PC-9 (cell line): Measurements from ENCODE around the gene GK. TPM values are rescaled to one million over a fixed set of nuclear protein-coding genes. Genes with fewer than 3 reads are reported as not detected.
"Not testable (repeated sequence)": the region's sequence is repeated elsewhere in the genome, so short reads cannot be mapped to it uniquely, and the experiment has no call there.

Source experiments
- BruUV-seq: library from RNA; stranded (reverse); fragments of 400-500 nt; replicated peaks from 2 replicates; lab custom pipeline; 2021; lab: Mats Ljungman, UMichigan
- CTCF ChIA-PET: fragments of 300-600 bp; sonication (Branson Sonifier 250); formaldehyde crosslinking; loops from one replicate; lab custom pipeline; 2022; ENCODE audit warnings: antibody characterized with exemption; lab: Charles Lee
- POLR2A ChIA-PET: fragments of 300-600 bp; sonication (Branson Sonifier 250); formaldehyde crosslinking; loops from one replicate; lab custom pipeline; 2022; ENCODE audit warnings: antibody characterized with exemption; ENCODE audit not compliant: unreplicated experiment; lab: Charles Lee
- DNase-seq, 2 experiments: peaks; one replicate each; pipeline versions ENCODE4 v3.0.0 to v3.0.0-alpha.2; 2015 to 2022; ENCODE audit warnings: mixed read lengths in 1 of 2
- H2AFZ ChIP-seq: fragments of 200-600 bp; sonication (generic); 2 replicates; pipeline ENCODE4 v1.8.1; 2017; ENCODE audit warnings: antibody characterized with exemption
- H3F3A ChIP-seq: fragments of 200-600 bp; sonication (generic); 2 replicates; pipeline ENCODE4 v1.8.1; 2017; ENCODE audit warnings: antibody characterized with exemption, mild to moderate bottlenecking, low read depth; ENCODE audit not compliant: insufficient read depth
- H3K27ac ChIP-seq: fragments of 200-600 bp; sonication (generic); 2 replicates; pipeline ENCODE4 v1.6.1; 2016; ENCODE audit warnings: mixed run types
- H3K27me3 ChIP-seq: fragments of 200-600 bp; sonication (generic); 2 replicates; pipeline ENCODE4 v1.6.1; 2016; ENCODE audit warnings: low read depth, mixed run types; ENCODE audit not compliant: insufficient read depth
- H3K36me3 ChIP-seq: fragments of 200-600 bp; sonication (generic); 2 replicates; pipeline ENCODE4 v1.6.1; 2016; ENCODE audit warnings: low read depth, mixed run types
- H3K4me1 ChIP-seq: fragments of 200-600 bp; sonication (generic); replicated peaks from 2 replicates; pipeline ENCODE4 v1.6.1; 2016; ENCODE audit warnings: mixed run types; ENCODE audit not compliant: insufficient read depth
- H3K4me2 ChIP-seq: fragments of 200-600 bp; sonication (generic); 2 replicates; pipeline ENCODE4 v1.6.1; 2017; ENCODE audit warnings: mixed run types
- H3K4me3 ChIP-seq: fragments of 200-600 bp; sonication (generic); 2 replicates; pipeline ENCODE4 v1.6.1; 2016; ENCODE audit warnings: mixed run types
- H3K79me2 ChIP-seq: fragments of 200-600 bp; sonication (generic); 2 replicates; pipeline ENCODE4 v1.6.1; 2017; ENCODE audit warnings: low read depth, mixed run types
- H3K9me2 ChIP-seq: fragments of 200-600 bp; sonication (generic); 2 replicates; pipeline ENCODE4 v1.8.1; 2017; ENCODE audit warnings: mild to moderate bottlenecking; ENCODE audit not compliant: insufficient read depth
- H3K9me3 ChIP-seq: fragments of 200-600 bp; sonication (generic); 2 replicates; pipeline ENCODE4 v1.8.1; 2016; ENCODE audit warnings: low read depth; ENCODE audit not compliant: insufficient read depth
- H4K20me1 ChIP-seq: fragments of 200-600 bp; sonication (generic); 2 replicates; pipeline ENCODE4 v1.8.1; 2017; ENCODE audit not compliant: insufficient read depth
- EZH2 ChIP-seq: fragments of 200-600 bp; sonication (generic); IDR thresholded peaks from 2 replicates; pipeline ENCODE4 v1.8.0; 2017; ENCODE audit warnings: antibody characterized with exemption, low read depth
- intact Hi-C: fragments of 100-400 bp; cut with micrococcal nuclease; formaldehyde crosslinking; loops from one replicate; pipeline ENCODE4 v1.10.0; 2022; ENCODE audit not compliant: unreplicated experiment
- total RNA-seq: library from RNA; stranded (reverse); gene quantifications from 2 replicates; pipeline ENCODE4 v1.2.3, GENCODE V29; 2021
- TF ChIP-seq, protein P1 (sequence below): fragments of 200-600 bp; sonication (generic); conservative IDR thresholded peaks from 2 replicates; pipeline ENCODE4 v1.6.1; 2017; ENCODE audit warnings: mixed run types, antibody characterized with exemption, mild to moderate bottlenecking, moderate library complexity

Gene GK
- total RNA-seq, 1 experiment from 2014 or later = 5.4 TPM

DNA sequence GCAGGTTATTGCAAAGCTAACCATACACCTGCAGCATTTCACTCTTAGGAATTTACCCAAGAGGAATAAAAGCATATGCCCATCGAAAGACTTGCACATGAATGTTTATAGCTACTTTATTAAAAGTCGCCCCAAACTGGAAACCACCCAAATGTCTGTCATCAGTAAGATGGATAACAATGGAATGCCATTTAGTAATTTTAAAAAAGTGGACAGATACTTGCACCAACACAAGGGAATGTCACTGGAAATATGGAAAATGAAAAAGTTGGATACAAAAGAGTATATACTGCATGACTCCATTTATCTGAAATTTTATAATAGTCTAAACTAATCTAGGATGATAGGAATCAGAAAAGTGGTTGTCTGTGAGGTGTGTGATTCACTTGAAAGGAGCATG lies 12.9 kb downstream of the GK start:
- POLR2A ChIA-PET = no interaction called here
- no peak overlapping the region for H3K4me3 ChIP-seq
- no peaks in the 10 kb centered on the region for H3K9me2 ChIP-seq
- H3K36me3 ChIP-seq = no peaks in the 10 kb centered on the region
- no peaks in the 10 kb centered on the region for H4K20me1 ChIP-seq
- H3F3A ChIP-seq = no peaks in the 10 kb centered on the region
- intact Hi-C loops = no loop called here
- H3K4me1 ChIP-seq = no peaks in the 10 kb centered on the region
- no peak overlapping the region for H2AFZ ChIP-seq
- DNase-seq = no peak
- no peaks in the 10 kb centered on the region for H3K9me3 ChIP-seq
- no peak overlapping the region for H3K27ac ChIP-seq
- CTCF ChIA-PET = no interaction called here
- H3K79me2 ChIP-seq = no peaks in the 10 kb centered on the region
- H3K4me2 ChIP-seq = no peak overlapping the region
- TF ChIP-seq, protein P1, sequence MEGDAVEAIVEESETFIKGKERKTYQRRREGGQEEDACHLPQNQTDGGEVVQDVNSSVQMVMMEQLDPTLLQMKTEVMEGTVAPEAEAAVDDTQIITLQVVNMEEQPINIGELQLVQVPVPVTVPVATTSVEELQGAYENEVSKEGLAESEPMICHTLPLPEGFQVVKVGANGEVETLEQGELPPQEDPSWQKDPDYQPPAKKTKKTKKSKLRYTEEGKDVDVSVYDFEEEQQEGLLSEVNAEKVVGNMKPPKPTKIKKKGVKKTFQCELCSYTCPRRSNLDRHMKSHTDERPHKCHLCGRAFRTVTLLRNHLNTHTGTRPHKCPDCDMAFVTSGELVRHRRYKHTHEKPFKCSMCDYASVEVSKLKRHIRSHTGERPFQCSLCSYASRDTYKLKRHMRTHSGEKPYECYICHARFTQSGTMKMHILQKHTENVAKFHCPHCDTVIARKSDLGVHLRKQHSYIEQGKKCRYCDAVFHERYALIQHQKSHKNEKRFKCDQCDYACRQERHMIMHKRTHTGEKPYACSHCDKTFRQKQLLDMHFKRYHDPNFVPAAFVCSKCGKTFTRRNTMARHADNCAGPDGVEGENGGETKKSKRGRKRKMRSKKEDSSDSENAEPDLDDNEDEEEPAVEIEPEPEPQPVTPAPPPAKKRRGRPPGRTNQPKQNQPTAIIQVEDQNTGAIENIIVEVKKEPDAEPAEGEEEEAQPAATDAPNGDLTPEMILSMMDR = no peak
- TF ChIP-seq EZH2 = no peak
- no peaks in the 10 kb centered on the region for H3K27me3 ChIP-seq
- no TSS peak for BruUV-seq

DNA sequence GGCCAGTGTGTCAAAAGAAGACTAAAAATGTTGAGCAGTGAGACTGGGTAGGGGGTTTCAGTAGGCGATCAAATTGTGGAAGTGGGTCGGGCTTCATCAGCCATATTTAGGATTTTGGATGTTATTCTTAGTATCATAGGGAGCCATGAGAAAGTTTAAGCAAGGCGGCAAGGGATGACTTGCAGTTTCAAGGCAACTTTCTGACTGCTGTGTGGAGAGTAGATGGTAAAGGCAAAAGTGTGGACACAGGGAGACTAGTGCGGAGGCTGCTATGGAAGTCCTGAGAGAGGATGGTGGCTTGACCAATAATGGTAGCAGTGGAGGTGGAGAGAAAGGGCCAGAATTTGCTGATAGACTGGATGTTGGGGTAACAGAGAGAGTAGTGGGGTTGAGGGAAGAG lies 15.4 kb downstream of the GK start:
- intact Hi-C loops = no loop called here
- no TSS peak for BruUV-seq
- CTCF ChIA-PET = no interaction called here

DNA sequence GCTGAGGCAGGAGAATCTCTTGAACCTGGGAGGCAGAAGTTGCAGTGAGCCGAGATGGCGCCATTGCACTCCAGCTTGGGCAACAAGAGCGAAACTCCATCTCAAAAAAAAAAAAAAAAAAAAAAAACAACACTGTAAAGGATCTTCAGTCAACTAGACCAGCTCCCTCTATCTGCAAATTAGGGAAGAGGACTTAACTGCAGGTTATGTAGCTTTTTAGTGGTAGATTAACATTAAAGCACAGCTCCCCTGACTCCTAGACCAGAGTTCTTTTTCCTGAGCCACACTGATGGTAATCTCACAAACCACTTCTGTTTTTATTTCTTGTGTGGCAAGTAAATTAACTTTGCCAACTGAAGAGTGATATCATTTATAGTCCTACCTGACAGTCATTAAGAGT lies 18.0 kb downstream of the GK start:
- CTCF ChIA-PET = interaction anchor here (0.7 kb wide), 1 partner anchor 14 kb away, joined by 8 read pairs; no protein-coding TSS in a partner anchor
- H3K9me3 ChIP-seq, H3F3A ChIP-seq, POLR2A ChIA-PET, H3K27me3 ChIP-seq, H3K27ac ChIP-seq, BruUV-seq, H3K79me2 ChIP-seq, H3K9me2 ChIP-seq, intact Hi-C loops, H3K4me3 ChIP-seq, H2AFZ ChIP-seq, H3K4me2 ChIP-seq, DNase-seq, H3K4me1 ChIP-seq, H4K20me1 ChIP-seq, H3K36me3 ChIP-seq: not testable (repeated sequence)

More for the DNA sequence above, 15.4 kb downstream of the GK start:
- Histone ChIP-seq H4K20me1 (no peaks in the 10 kb centered on the region), H3K36me3 (no peaks in the 10 kb centered on the region), H3K27me3 (no peaks in the 10 kb centered on the region), H3K27ac (no peak overlapping the region), H3K9me2 (no peaks in the 10 kb centered on the region), H3K4me1 (no peaks in the 10 kb centered on the region), H3K9me3 (no peaks in the 10 kb centered on the region), H3F3A (no peaks in the 10 kb centered on the region), H3K4me3 (no peak overlapping the region), H2AFZ (no peak overlapping the region), H3K79me2 (no peaks in the 10 kb centered on the region), H3K4me2 (no peak overlapping the region)
- POLR2A ChIA-PET = no interaction called here
- TF ChIP-seq, protein P1 = no peak
- TF ChIP-seq EZH2 = no peak
- no peak for DNase-seq

DNA sequence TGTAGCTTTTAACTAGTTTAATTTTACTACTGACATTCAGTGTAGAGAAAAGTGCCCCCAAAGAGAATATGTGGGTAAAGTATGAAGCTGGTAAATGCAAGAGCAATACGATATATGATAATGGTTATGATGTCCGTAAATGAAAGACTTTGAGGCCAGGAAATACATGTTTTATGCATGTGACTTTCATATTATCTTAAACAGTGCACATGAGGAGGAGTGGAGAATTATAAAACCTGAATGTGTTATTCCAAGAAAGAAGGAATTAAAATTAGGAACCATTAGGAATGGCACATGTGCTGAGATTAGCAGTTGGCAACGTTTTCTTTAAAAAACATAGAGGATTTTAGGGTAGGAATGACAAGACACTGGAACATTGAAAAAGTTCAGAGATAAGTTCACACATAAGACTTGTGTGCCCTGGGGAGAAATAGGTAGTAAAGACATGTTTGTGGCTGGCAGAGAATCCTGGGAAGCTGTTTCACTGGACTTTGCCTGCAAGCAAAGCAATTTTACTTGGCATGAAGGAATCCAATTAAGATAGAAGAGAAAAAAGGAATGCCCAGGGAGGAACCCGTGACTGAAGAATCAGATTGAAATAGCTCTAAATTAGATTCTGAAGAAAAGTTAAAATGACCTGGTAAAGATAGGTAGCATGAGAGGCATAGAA lies 20.0 kb downstream of the GK start:
- Histone ChIP-seq H3K27me3 (no peaks in the 10 kb centered on the region), H3K9me2 (no peaks in the 10 kb centered on the region), H3K9me3 (no peaks in the 10 kb centered on the region), H3K27ac (no peak overlapping the region), H3K4me3 (no peak overlapping the region), H3K4me1 (no peaks in the 10 kb centered on the region), H3K4me2 (no peak overlapping the region), H3F3A (no peaks in the 10 kb centered on the region), H3K79me2 (no peaks in the 10 kb centered on the region), H2AFZ (no peak overlapping the region), H4K20me1 (no peaks in the 10 kb centered on the region), H3K36me3 (no peaks in the 10 kb centered on the region)
- intact Hi-C loops = no loop called here
- POLR2A ChIA-PET = no interaction called here
- CTCF ChIA-PET = no interaction called here
- no peak for DNase-seq
- no peak for TF ChIP-seq EZH2
- TF ChIP-seq, protein P1 = no peak
- BruUV-seq = no TSS peak
